ENCODE results near the gene TOPBP1. TPM values are rescaled to one million over a fixed set of nuclear protein-coding genes. Genes with fewer than 3 reads are reported as not detected.

Gene TOPBP1
- 100 to 1,000 TPM; 110 to 112 TPM for total RNA-seq

- peak; percentile 93 to 95 for ATAC-seq
- peak within 1 kb of the TSS; percentile 99 to 100 for H3K27ac Mint-ChIP-seq
- peak; percentile 84 to 90 for DNase-seq (ENCODE audit: low spot score in 2 of 2)
- H3K36me3 Mint-ChIP-seq, result peaks cover 33 to 34% of the 10 kb centered on the region in 2 donors
- H3K9me3 Mint-ChIP-seq, result no peaks in the 10 kb centered on the region
Measured at GRCh38 chr3:133661454-133662277, at the start of gene TOPBP1. Gene TOPBP1 (minus strand): TSS chr3:133661941. CDS start chr3:133661127, 814 bp downstream.

- ATAC-seq (no peak), DNase-seq (ENCODE audit: low spot score in 2 of 2) (no peak)
- Mint-ChIP-seq H3K36me3 (no peaks in the 10 kb centered on the region), H3K9me3 (no peaks in the 10 kb centered on the region), H3K27ac (no peak overlapping the region)
Measured at GRCh38 chr3:133711013-133711412, 49.3 kb upstream of the TOPBP1 start.

- no peak for ATAC-seq
- no peak overlapping the region for H3K27ac Mint-ChIP-seq
Measured at GRCh38 chr3:133709139-133709750, 47.5 kb upstream of the TOPBP1 start.

GRCh38 chr3:133706033-133706432 is 44.3 kb upstream of the TOPBP1 start:
- no peak for ATAC-seq
- no peak for DNase-seq (ENCODE audit: low spot score in 2 of 2)
- H3K27ac Mint-ChIP-seq, result no peak overlapping the region
- H3K36me3 Mint-ChIP-seq, result no peaks in the 10 kb centered on the region
- H3K9me3 Mint-ChIP-seq, result no peaks in the 10 kb centered on the region

More at GRCh38 chr3:133709139-133709750, 47.5 kb upstream of the TOPBP1 start:
- no peaks in the 10 kb centered on the region for H3K9me3 Mint-ChIP-seq
- no peaks in the 10 kb centered on the region for H3K36me3 Mint-ChIP-seq
- DNase-seq (ENCODE audit: low spot score in 2 of 2), result no peak

- no peak overlapping the region for H3K27ac Mint-ChIP-seq
- no peaks in the 10 kb centered on the region for H3K9me3 Mint-ChIP-seq
- no peaks in the 10 kb centered on the region for H3K36me3 Mint-ChIP-seq
- ATAC-seq (no peak), DNase-seq (ENCODE audit: low spot score in 2 of 2) (no peak)
Measured at GRCh38 chr3:133703915-133704314, 42.2 kb upstream of the TOPBP1 start.

- Mint-ChIP-seq H3K36me3 (no peaks in the 10 kb centered on the region), H3K9me3 (no peaks in the 10 kb centered on the region), H3K27ac (peak overlapping the region in 1 of 2 donors; percentile 79)
- no peak for DNase-seq (ENCODE audit: low spot score in 2 of 2)
- no peak for ATAC-seq
Measured at GRCh38 chr3:133701435-133702358, 40.0 kb upstream of the TOPBP1 start.

- no peaks in the 10 kb centered on the region for H3K9me3 Mint-ChIP-seq
- H3K36me3 Mint-ChIP-seq, result no peaks in the 10 kb centered on the region
- no peak overlapping the region for H3K27ac Mint-ChIP-seq
- no peak for DNase-seq (ENCODE audit: low spot score in 2 of 2)
- no peak for ATAC-seq
Measured at GRCh38 chr3:133700351-133700750, 38.6 kb upstream of the TOPBP1 start.

- Mint-ChIP-seq H3K36me3 (no peaks in the 10 kb centered on the region), H3K9me3 (no peaks in the 10 kb centered on the region), H3K27ac (no peak overlapping the region)
- no peak for ATAC-seq
- no peak for DNase-seq (ENCODE audit: low spot score in 2 of 2)
Measured at GRCh38 chr3:133699903-133700302, 38.2 kb upstream of the TOPBP1 start.

GRCh38 chr3:133699467-133699866 is 37.7 kb upstream of the TOPBP1 start:
- Mint-ChIP-seq H3K36me3 (no peaks in the 10 kb centered on the region), H3K9me3 (no peaks in the 10 kb centered on the region), H3K27ac (no peak overlapping the region)
- no peak for ATAC-seq
- no peak for DNase-seq (ENCODE audit: low spot score in 2 of 2)

GRCh38 chr3:133697960-133698359 is 36.2 kb upstream of the TOPBP1 start:
- Mint-ChIP-seq H3K36me3 (no peaks in the 10 kb centered on the region), H3K27ac (no peak overlapping the region), H3K9me3 (no peaks in the 10 kb centered on the region)
- DNase-seq (ENCODE audit: low spot score in 2 of 2) (no peak), ATAC-seq (no peak)

GRCh38 chr3:133695560-133696171 is 33.9 kb upstream of the TOPBP1 start:
- H3K36me3 Mint-ChIP-seq, result no peaks in the 10 kb centered on the region
- ATAC-seq, result no peak
- no peak overlapping the region for H3K27ac Mint-ChIP-seq
- no peak for DNase-seq (ENCODE audit: low spot score in 2 of 2)
- H3K9me3 Mint-ChIP-seq, result no peaks in the 10 kb centered on the region

GRCh38 chr3:133694288-133695268 is 32.8 kb upstream of the TOPBP1 start:
- Mint-ChIP-seq H3K9me3 (no peaks in the 10 kb centered on the region), H3K27ac (no peak overlapping the region), H3K36me3 (no peaks in the 10 kb centered on the region)
- DNase-seq (ENCODE audit: low spot score in 2 of 2) (no peak), ATAC-seq (no peak)

- H3K36me3 Mint-ChIP-seq, result no peaks in the 10 kb centered on the region
- DNase-seq (ENCODE audit: low spot score in 2 of 2) (no peak), ATAC-seq (no peak)
- H3K9me3 Mint-ChIP-seq, result no peaks in the 10 kb centered on the region
- H3K27ac Mint-ChIP-seq, result no peak overlapping the region
Measured at GRCh38 chr3:133693821-133694220, 32.1 kb upstream of the TOPBP1 start.

- ATAC-seq (no peak), DNase-seq (ENCODE audit: low spot score in 2 of 2) (no peak)
- H3K27ac Mint-ChIP-seq, result no peak overlapping the region
- no peaks in the 10 kb centered on the region for H3K36me3 Mint-ChIP-seq
- H3K9me3 Mint-ChIP-seq, result no peaks in the 10 kb centered on the region
Measured at GRCh38 chr3:133692759-133693158, 31.0 kb upstream of the TOPBP1 start.

GRCh38 chr3:133691273-133692107 is 29.7 kb upstream of the TOPBP1 start:
- H3K9me3 Mint-ChIP-seq, result no peaks in the 10 kb centered on the region
- ATAC-seq, result peak; percentile 38 to 66
- no peak for DNase-seq (ENCODE audit: low spot score in 2 of 2)
- H3K27ac Mint-ChIP-seq, result no peak overlapping the region
- H3K36me3 Mint-ChIP-seq, result no peaks in the 10 kb centered on the region

Measured in activated naive CD4-positive, alpha-beta T cell treated with anti-CD3 and anti-CD28 coated beads, Interleukin-2, amount 50 U/mL, for 72 hours (primary cell).